ENCODE data around the gene FAM227A. TPM values are rescaled to one million over a fixed set of nuclear protein-coding genes. Genes with fewer than 3 reads are reported as not detected.
"Not testable (repeated sequence)": the region's sequence is repeated elsewhere in the genome, so short reads cannot be mapped to it uniquely, and the experiment has no call there.

The FAM227A gene
- total RNA-seq, 5 donors from 2014 or later (not counting 1 experiment from before 2014, with no cell fraction given) = 0.06 to 1.1 (median 0.41) TPM; not detected in 1

DNA sequence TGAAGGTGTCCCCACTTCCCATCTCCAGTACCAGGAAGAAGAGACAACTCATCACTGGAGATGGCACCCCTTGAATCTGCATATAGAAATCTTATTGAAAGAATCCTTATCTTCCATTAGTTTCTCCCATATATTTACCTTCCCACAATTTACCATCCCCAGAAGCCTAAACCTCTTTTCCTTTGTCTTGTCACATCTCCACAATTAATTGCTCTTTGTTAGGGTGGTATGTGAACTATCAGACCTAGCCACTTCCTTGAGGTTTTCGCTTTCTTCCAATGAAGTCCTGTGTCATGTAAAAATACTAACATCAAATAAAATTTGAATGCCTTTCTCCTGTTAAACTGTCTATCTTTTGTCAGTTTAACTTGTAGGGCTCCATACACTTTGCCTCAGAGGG lies 37.9 kb downstream of the FAM227A start:
- POLR2A ChIA-PET = interaction anchor here in 1 of 2 donors (0.6 kb wide), 1 partner anchor 52 kb away, joined by 7 read pairs; no protein-coding TSS in a partner anchor
- H3K4me3 ChIP-seq (ENCODE audit: control insufficient read depth in 1 of 2, extremely low read depth in 1 of 2, low read length in 1 of 2) = no peak overlapping the region
- no peaks in the 10 kb centered on the region for H3K4me1 Mint-ChIP-seq
- no peak for ATAC-seq (replicated peaks in 1 of 4)
- WGBS (ENCODE audit: insufficient coverage) = no CpG with 5 or more reads among the region's 1 CpG
- H3K9me3 Mint-ChIP-seq = peaks cover 0 to 12% (median 7%) of the 10 kb centered on the region in 3 donors
- peaks cover 4% of the 10 kb centered on the region for H3K36me3 Mint-ChIP-seq
- H3K9me3 ChIP-seq = peaks cover 3% of the 10 kb centered on the region
- no peaks in the 10 kb centered on the region for H3K36me3 ChIP-seq (ENCODE audit: control insufficient read depth in 2 of 2, extremely low read depth in 1 of 2, insufficient read depth in 1 of 2, low read length in 1 of 2)
- H3K4me3 Mint-ChIP-seq = no peak overlapping the region
- H3K4me1 ChIP-seq (ENCODE audit: control insufficient read depth in 1 of 2, extremely low read depth in 1 of 2, insufficient read depth in 2 of 2, low read length in 2 of 2) = no peaks in the 10 kb centered on the region
- peaks cover 13 to 23% of the 10 kb centered on the region in 2 donors for H3K27me3 Mint-ChIP-seq
- H3K27me3 ChIP-seq (replicated peaks in 1 of 2; ENCODE audit: control insufficient read depth in 2 of 2, extremely low read depth in 1 of 2, insufficient read depth in 2 of 2, low read length in 1 of 2) = peaks cover 0 to 33% of the 10 kb centered on the region in 2 experiments
- CTCF ChIA-PET = interaction anchor here in 1 of 2 donors (0.6 kb wide), 1 partner anchor 150 kb away, joined by 4 read pairs; no protein-coding TSS in a partner anchor
- no peak overlapping the region for H3K27ac ChIP-seq (ENCODE audit: low read length)
- DNase-seq = no peak
- no peak overlapping the region for H3K27ac Mint-ChIP-seq

DNA sequence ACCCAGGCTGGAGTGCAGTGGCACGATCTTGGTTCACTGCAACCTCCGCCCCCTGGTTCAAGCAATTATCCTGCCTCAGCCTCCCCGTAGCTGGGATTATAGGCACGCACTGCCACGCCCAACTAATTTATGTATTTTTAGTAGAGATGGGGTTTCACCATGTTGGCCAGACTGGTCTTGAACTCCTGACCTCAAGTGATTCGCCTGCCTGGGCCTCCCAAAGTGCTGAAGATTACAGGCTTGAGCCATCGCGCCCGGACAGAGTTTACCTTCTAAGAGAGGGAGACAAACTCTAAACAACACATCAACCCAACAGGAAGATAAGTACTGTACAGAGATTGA lies 41.2 kb downstream of the FAM227A start:
- H3K4me1 ChIP-seq (ENCODE audit: control insufficient read depth in 1 of 2, extremely low read depth in 1 of 2, insufficient read depth in 2 of 2, low read length in 2 of 2); H3K4me3 ChIP-seq (ENCODE audit: control insufficient read depth in 1 of 2, extremely low read depth in 1 of 2, low read length in 1 of 2); H3K27ac Mint-ChIP-seq; H3K4me1 Mint-ChIP-seq; H3K9me3 ChIP-seq; H3K36me3 ChIP-seq (ENCODE audit: control insufficient read depth in 2 of 2, extremely low read depth in 1 of 2, insufficient read depth in 1 of 2, low read length in 1 of 2); POLR2A ChIA-PET; DNase-seq; H3K4me3 Mint-ChIP-seq; ATAC-seq (replicated peaks in 1 of 4); CTCF ChIA-PET; H3K36me3 Mint-ChIP-seq; H3K27ac ChIP-seq (ENCODE audit: low read length): not testable (repeated sequence)
- Mint-ChIP-seq H3K27me3 (peaks cover 13 to 23% of the 10 kb centered on the region in 2 donors), H3K9me3 (peaks cover 0 to 12% (median 7%) of the 10 kb centered on the region in 3 donors)
- peaks cover 0 to 29% of the 10 kb centered on the region in 2 experiments for H3K27me3 ChIP-seq (replicated peaks in 1 of 2; ENCODE audit: control insufficient read depth in 2 of 2, extremely low read depth in 1 of 2, insufficient read depth in 2 of 2, low read length in 1 of 2)
- 100% methylated on average over 3 of the region's 9 CpGs for WGBS (ENCODE audit: insufficient coverage)

DNA sequence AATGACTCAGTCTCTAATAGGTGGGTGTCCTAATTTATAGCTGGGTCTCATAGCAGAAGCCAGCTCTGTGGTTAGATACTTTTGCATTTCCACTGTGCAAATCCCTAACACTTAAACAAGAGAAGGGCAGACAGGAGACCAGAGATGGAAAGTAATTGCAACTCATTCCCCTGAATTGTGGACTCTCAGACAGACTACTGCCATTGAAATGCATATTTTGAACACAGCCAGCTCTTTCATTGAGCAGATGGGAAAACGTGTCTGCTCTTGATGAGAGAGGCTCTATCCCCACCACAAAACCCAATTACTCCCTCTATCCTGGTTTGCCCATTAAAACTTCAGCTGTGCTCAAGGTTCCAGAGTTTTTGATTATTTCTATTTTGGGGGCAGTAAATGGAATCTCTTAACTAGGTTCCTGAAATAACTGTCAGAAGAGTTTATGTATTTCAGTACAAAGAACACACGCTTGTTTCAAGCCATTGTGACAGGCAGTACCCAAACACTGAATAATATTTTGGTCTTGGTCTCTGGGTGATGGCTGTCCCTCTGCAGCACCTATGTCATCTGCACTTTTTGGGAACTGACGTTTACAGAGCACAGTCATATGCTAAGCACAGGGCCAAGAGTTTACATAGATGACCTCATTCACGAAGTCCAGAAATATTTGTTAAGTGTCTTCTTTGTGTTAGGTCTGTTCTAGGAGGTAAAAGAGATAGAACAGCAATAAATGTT lies 41.7 kb downstream of the FAM227A start:
- Histone ChIP-seq H3K4me3 (ENCODE audit: control insufficient read depth in 1 of 2, extremely low read depth in 1 of 2, low read length in 1 of 2) (no peak overlapping the region), H3K27me3 (replicated peaks in 1 of 2; ENCODE audit: control insufficient read depth in 2 of 2, extremely low read depth in 1 of 2, insufficient read depth in 2 of 2, low read length in 1 of 2) (peaks cover 0 to 26% of the 10 kb centered on the region in 2 experiments), H3K4me1 (ENCODE audit: control insufficient read depth in 1 of 2, extremely low read depth in 1 of 2, insufficient read depth in 2 of 2, low read length in 2 of 2) (no peaks in the 10 kb centered on the region), H3K27ac (ENCODE audit: low read length) (no peak overlapping the region), H3K9me3 (peaks cover 3% of the 10 kb centered on the region), H3K36me3 (ENCODE audit: control insufficient read depth in 2 of 2, extremely low read depth in 1 of 2, insufficient read depth in 1 of 2, low read length in 1 of 2) (no peaks in the 10 kb centered on the region)
- Mint-ChIP-seq H3K4me3 (no peak overlapping the region), H3K36me3 (peaks cover 4% of the 10 kb centered on the region), H3K4me1 (no peaks in the 10 kb centered on the region), H3K27ac (no peak overlapping the region), H3K27me3 (peaks cover 13 to 20% of the 10 kb centered on the region in 2 donors), H3K9me3 (peaks cover 0 to 12% (median 7%) of the 10 kb centered on the region in 3 donors)
- CTCF ChIA-PET = no interaction called here
- 94% methylated on average over 2 of the region's 4 CpGs for WGBS (ENCODE audit: insufficient coverage)
- ATAC-seq (replicated peaks in 1 of 4) (no peak), DNase-seq (no peak)
- POLR2A ChIA-PET = interaction anchor here in 1 of 2 donors (0.6 kb wide), 2 partner anchors 210 to 456 kb away, joined by 3 to 4 read pairs; no protein-coding TSS in a partner anchor

DNA sequence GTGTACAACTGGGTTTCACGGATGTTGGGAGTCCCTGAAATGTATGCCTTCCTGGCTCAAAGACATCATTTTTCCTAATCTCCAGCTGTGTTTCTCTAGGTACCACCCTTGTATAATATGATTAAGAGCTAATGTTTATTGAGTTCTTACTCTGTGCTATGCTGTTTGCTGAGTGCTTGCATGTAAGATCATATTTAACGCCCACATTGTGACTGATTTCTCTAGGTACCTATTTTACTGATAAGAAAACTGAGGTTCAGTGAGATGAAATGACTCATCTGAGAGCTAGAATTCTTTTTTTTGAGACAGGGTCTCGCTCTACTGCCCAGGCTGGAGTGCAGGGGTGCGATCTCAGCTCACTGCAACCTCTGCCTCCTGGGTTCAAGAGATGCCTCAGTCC lies 42.6 kb downstream of the FAM227A start:
- no peak for ATAC-seq (replicated peaks in 1 of 4)
- H3K9me3 Mint-ChIP-seq = peaks cover 0 to 8% (median 4%) of the 10 kb centered on the region in 3 donors
- peaks cover 4% of the 10 kb centered on the region for H3K36me3 Mint-ChIP-seq
- peaks cover 13 to 16% of the 10 kb centered on the region in 2 donors for H3K27me3 Mint-ChIP-seq
- no peak overlapping the region for H3K27ac Mint-ChIP-seq
- POLR2A ChIA-PET = no interaction called here
- H3K27ac ChIP-seq (ENCODE audit: low read length) = no peak overlapping the region
- WGBS (ENCODE audit: insufficient coverage) = 66% methylated on average over 3 of the region's 4 CpGs
- H3K4me3 Mint-ChIP-seq = no peak overlapping the region
- CTCF ChIA-PET = interaction anchor here in 1 of 2 donors (0.5 kb wide), 1 partner anchor 978 kb away, joined by 4 read pairs; no protein-coding TSS in a partner anchor
- H3K4me1 Mint-ChIP-seq = no peaks in the 10 kb centered on the region
- no peak for DNase-seq
- no peak overlapping the region for H3K4me3 ChIP-seq (ENCODE audit: control insufficient read depth in 1 of 2, extremely low read depth in 1 of 2, low read length in 1 of 2)
- peaks cover 3% of the 10 kb centered on the region for H3K9me3 ChIP-seq
- peaks cover 0 to 20% of the 10 kb centered on the region in 2 experiments for H3K27me3 ChIP-seq (replicated peaks in 1 of 2; ENCODE audit: control insufficient read depth in 2 of 2, extremely low read depth in 1 of 2, insufficient read depth in 2 of 2, low read length in 1 of 2)
- H3K4me1 ChIP-seq (ENCODE audit: control insufficient read depth in 1 of 2, extremely low read depth in 1 of 2, insufficient read depth in 2 of 2, low read length in 2 of 2) = no peaks in the 10 kb centered on the region
- H3K36me3 ChIP-seq (ENCODE audit: control insufficient read depth in 2 of 2, extremely low read depth in 1 of 2, insufficient read depth in 1 of 2, low read length in 1 of 2) = no peaks in the 10 kb centered on the region

DNA sequence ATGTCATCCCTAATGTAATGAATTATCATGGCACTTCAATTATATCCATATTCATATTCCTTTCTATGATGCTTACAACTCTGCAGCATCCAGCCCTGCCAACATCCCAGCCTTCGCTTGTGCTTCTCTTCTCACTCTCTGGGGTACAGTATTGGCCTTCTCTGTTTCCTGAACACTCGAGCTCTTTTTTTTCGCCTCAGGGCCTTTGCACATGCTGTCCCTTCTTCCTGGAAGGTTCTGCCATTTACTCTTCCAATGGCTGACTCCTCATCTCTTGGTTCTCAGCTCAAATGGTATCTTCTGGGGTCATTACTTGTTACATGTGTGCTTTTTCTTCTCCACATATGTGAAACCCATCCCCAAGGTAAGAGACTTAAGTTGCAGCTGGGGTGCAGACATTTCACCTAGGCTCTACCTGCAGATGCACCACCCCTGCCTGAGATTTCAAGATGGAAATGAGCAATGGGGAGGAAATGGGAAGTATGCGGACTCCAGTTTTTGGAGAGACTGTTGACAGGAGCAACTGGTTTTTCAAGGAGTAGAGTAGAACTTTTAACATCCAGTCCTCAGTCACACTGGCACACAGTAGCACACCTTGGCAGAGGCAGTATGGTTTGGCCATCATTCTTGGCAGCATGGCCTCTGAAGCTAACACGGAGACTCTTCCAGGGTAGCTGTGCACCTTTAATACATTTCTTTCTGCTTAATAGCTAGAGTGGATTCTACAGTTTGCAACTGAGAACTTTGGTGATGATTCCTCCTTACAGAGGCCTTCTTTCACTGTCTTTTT lies 43.8 kb downstream of the FAM227A start:
- H3K4me3 ChIP-seq (ENCODE audit: control insufficient read depth in 1 of 2, extremely low read depth in 1 of 2, low read length in 1 of 2) = no peak overlapping the region
- H3K9me3 ChIP-seq = no peaks in the 10 kb centered on the region
- no peak overlapping the region for H3K4me3 Mint-ChIP-seq
- no peaks in the 10 kb centered on the region for H3K4me1 Mint-ChIP-seq
- CTCF ChIA-PET = no interaction called here
- H3K4me1 ChIP-seq (ENCODE audit: control insufficient read depth in 1 of 2, extremely low read depth in 1 of 2, insufficient read depth in 2 of 2, low read length in 2 of 2) = no peaks in the 10 kb centered on the region
- no peaks in the 10 kb centered on the region for H3K36me3 Mint-ChIP-seq
- DNase-seq (no peak), ATAC-seq (replicated peaks in 1 of 4) (no peak)
- no peaks in the 10 kb centered on the region for H3K36me3 ChIP-seq (ENCODE audit: control insufficient read depth in 2 of 2, extremely low read depth in 1 of 2, insufficient read depth in 1 of 2, low read length in 1 of 2)
- H3K27ac ChIP-seq (ENCODE audit: low read length) = no peak overlapping the region
- peaks cover 0 to 19% of the 10 kb centered on the region in 2 experiments for H3K27me3 ChIP-seq (replicated peaks in 1 of 2; ENCODE audit: control insufficient read depth in 2 of 2, extremely low read depth in 1 of 2, insufficient read depth in 2 of 2, low read length in 1 of 2)
- H3K27me3 Mint-ChIP-seq = peaks cover 12 to 13% of the 10 kb centered on the region in 2 donors
- H3K9me3 Mint-ChIP-seq = no peaks in the 10 kb centered on the region
- POLR2A ChIA-PET = no interaction called here
- WGBS (ENCODE audit: insufficient coverage) = 92% methylated on average over 2 of the region's 5 CpGs
- no peak overlapping the region for H3K27ac Mint-ChIP-seq

DNA sequence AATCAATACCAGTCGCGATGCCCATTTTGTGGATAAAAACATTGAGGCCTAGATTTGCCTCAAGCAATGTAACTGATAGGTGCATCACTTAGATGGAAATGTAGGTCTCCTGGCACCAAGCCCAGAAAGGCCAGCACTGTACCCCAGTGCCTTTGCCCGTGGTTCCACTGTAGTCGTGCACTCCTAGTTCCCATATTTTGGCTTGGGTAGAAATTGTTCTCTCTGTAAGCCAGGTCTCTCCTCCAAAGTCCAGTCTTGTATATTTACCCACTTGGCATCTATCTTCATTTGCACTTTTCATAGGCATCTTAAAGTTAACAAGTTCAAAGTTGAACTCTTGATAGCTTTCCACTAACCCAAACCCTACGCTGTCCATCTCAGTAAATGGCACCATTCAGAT lies 44.6 kb downstream of the FAM227A start:
- ATAC-seq (replicated peaks in 1 of 4) = no peak
- ChIA-PET CTCF (no interaction called here), POLR2A (no interaction called here)
- WGBS (ENCODE audit: insufficient coverage) = 80% methylated on average over 3 of the region's 5 CpGs
- H3K27ac ChIP-seq (ENCODE audit: low read length) = no peak overlapping the region
- no peaks in the 10 kb centered on the region for H3K36me3 ChIP-seq (ENCODE audit: control insufficient read depth in 2 of 2, extremely low read depth in 1 of 2, insufficient read depth in 1 of 2, low read length in 1 of 2)
- no peak overlapping the region for H3K27ac Mint-ChIP-seq
- no peaks in the 10 kb centered on the region for H3K4me1 ChIP-seq (ENCODE audit: control insufficient read depth in 1 of 2, extremely low read depth in 1 of 2, insufficient read depth in 2 of 2, low read length in 2 of 2)
- H3K27me3 ChIP-seq (replicated peaks in 1 of 2; ENCODE audit: control insufficient read depth in 2 of 2, extremely low read depth in 1 of 2, insufficient read depth in 2 of 2, low read length in 1 of 2) = peaks cover 0 to 15% of the 10 kb centered on the region in 2 experiments
- no peak overlapping the region for H3K4me3 Mint-ChIP-seq
- no peak for DNase-seq
- no peaks in the 10 kb centered on the region for H3K36me3 Mint-ChIP-seq
- H3K27me3 Mint-ChIP-seq = peaks cover 9 to 10% of the 10 kb centered on the region in 2 donors
- no peaks in the 10 kb centered on the region for H3K9me3 Mint-ChIP-seq
- no peaks in the 10 kb centered on the region for H3K9me3 ChIP-seq
- no peak overlapping the region for H3K4me3 ChIP-seq (ENCODE audit: control insufficient read depth in 1 of 2, extremely low read depth in 1 of 2, low read length in 1 of 2)
- H3K4me1 Mint-ChIP-seq = no peaks in the 10 kb centered on the region
